DOHH2 (cell line): ENCODE data around the gene TAGLN3.

Experiments used
- H3F3A ChIP-seq: fragments of 200-600 bp; sonication (generic), shearing (Covaris generic); 2 replicates; pipeline ENCODE4 v1.6.0; 2016; ENCODE audit warnings: antibody characterized with exemption, mild to moderate bottlenecking; ENCODE audit not compliant: control insufficient read depth, insufficient read depth
- H3K27ac ChIP-seq: fragments of 200-600 bp; sonication (generic); 2 replicates; pipeline ENCODE4 v1.5.1; 2014; ENCODE audit warnings: low read depth, mild to moderate bottlenecking, low read length, moderate library complexity
- H3K27me3 ChIP-seq: fragments of 200-600 bp; sonication (generic); 2 replicates; pipeline ENCODE4 v1.6.1; 2014; ENCODE audit warnings: mild to moderate bottlenecking, low read length, mixed read lengths; ENCODE audit not compliant: control insufficient read depth
- H3K36me3 ChIP-seq: fragments of 200-600 bp; sonication (generic); 2 replicates; pipeline ENCODE4 v1.6.1; 2014; ENCODE audit warnings: mild to moderate bottlenecking, low read length, moderate library complexity, mixed read lengths; ENCODE audit not compliant: control insufficient read depth
- H3K4me1 ChIP-seq: fragments of 200-600 bp; sonication (generic); 2 replicates; pipeline ENCODE4 v1.6.1; 2014; ENCODE audit warnings: mild to moderate bottlenecking, low read length, mixed read lengths; ENCODE audit not compliant: control insufficient read depth
- H3K4me2 ChIP-seq: fragments of 200-600 bp; sonication (generic); 2 replicates; pipeline ENCODE4 v1.6.0; 2014; ENCODE audit warnings: mild to moderate bottlenecking, low read length, moderate library complexity
- H3K4me3 ChIP-seq: fragments of 200-600 bp; sonication (generic); 2 replicates; pipeline ENCODE4 v1.5.1; 2014; ENCODE audit warnings: mild to moderate bottlenecking, low read length, mixed read lengths
- H3K79me2 ChIP-seq: fragments of 200-600 bp; sonication (generic); 2 replicates; pipeline ENCODE4 v1.6.1; 2014; ENCODE audit warnings: mild to moderate bottlenecking, low read length, mixed read lengths; ENCODE audit not compliant: control insufficient read depth
- H3K9me2 ChIP-seq: fragments of 200-600 bp; sonication (generic); replicated peaks from 2 replicates; pipeline ENCODE4 v1.6.1; 2014; ENCODE audit warnings: mild to moderate bottlenecking, low read length, mixed read lengths; ENCODE audit not compliant: control insufficient read depth
- H3K9me3 ChIP-seq: fragments of 200-600 bp; sonication (generic); 2 replicates; pipeline ENCODE4 v1.6.1; 2014; ENCODE audit warnings: antibody characterized with exemption, low read length, mixed read lengths; ENCODE audit not compliant: control insufficient read depth, insufficient read depth
- H4K20me1 ChIP-seq: fragments of 200-600 bp; sonication (generic); 2 replicates; pipeline ENCODE4 v1.6.0; 2014; ENCODE audit warnings: low read depth, mild to moderate bottlenecking, antibody characterized with exemption, low read length, moderate library complexity; ENCODE audit not compliant: control insufficient read depth, insufficient read depth
- CTCF ChIP-seq: fragments of 200-600 bp; sonication (generic); IDR thresholded peaks from one replicate; pipeline ENCODE4 v1.5.1; 2014; ENCODE audit warnings: antibody characterized with exemption, mild to moderate bottlenecking, low read depth, low read length; ENCODE audit not compliant: poor library complexity, severe bottlenecking
- EZH2phosphoT487 ChIP-seq: fragments of 200-600 bp; sonication (generic); IDR thresholded peaks from 2 replicates; pipeline ENCODE4 v1.6.1; 2017; ENCODE audit warnings: borderline replicate concordance, mild to moderate bottlenecking, antibody characterized with exemption, low read length, moderate library complexity, mixed read lengths

The TAGLN3 gene

DNA sequence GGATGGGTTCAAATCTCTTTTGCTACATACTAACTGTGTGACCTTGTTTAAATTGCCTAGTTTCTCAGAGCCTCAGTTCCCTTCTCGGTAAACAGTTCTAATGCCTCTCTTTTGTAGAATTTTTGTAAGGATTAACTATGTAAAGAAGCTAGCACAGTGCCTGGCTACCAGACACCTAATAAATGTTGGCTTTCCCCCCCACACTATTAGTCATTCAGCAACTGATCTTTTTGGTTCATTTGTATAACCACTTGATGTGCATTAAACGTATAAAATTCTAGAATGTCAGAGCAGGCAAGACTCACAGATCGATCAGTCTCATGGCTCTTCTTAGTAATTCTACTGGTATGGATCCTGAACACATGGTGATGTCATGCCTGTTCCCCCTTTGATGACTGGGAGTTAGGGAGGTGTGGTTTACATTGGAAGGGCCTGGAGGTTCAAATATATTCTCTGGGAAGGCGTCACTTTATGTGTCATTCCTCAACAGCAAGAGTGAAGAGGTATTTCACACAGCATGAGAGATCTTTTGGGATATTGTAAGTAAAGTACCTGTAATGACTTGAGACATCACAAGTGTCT is 6.5 kb downstream of the TAGLN3 start:
- no peaks in the 10 kb centered on the region for H3K9me3 ChIP-seq
- no peaks in the 10 kb centered on the region for H3K9me2 ChIP-seq
- no peaks in the 10 kb centered on the region for H3K36me3 ChIP-seq
- H3K4me2 ChIP-seq: no peak overlapping the region
- H3K27ac ChIP-seq: no peak overlapping the region
- no peak overlapping the region for H3K4me3 ChIP-seq
- TF ChIP-seq EZH2phosphoT487 (no peak), CTCF (no peak)
- H3K79me2 ChIP-seq: no peaks in the 10 kb centered on the region
- no peaks in the 10 kb centered on the region for H4K20me1 ChIP-seq
- H3K4me1 ChIP-seq: no peaks in the 10 kb centered on the region
- no peaks in the 10 kb centered on the region for H3K27me3 ChIP-seq
- no peaks in the 10 kb centered on the region for H3F3A ChIP-seq

- Histone ChIP-seq H3K9me2 (no peaks in the 10 kb centered on the region), H3K36me3 (no peaks in the 10 kb centered on the region)
- TF ChIP-seq CTCF (no peak), EZH2phosphoT487 (no peak)
Measured at GRCh38 chr3:112007633-112008032, 8.9 kb downstream of the TAGLN3 start.

DNA sequence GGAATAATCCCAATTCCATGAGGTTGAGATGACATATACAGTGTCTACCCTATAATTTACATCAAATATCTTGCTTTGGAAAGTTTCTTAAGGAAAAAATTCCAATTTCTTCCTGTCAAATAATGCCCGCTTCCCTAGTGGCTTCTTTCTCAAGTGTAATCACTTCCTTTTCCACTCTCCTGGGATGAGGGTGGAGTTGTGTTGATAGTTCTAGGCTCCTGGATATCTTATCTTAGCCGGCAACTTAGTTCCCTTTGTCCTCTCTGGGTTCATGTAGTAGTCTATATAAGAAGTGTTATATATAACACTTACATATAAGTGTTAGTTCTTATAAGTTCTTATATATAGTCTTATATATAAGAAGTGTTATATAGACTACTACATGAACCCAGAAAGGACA is 10.9 kb downstream of the TAGLN3 start:
- peaks cover 25% of the 10 kb centered on the region for H3K4me1 ChIP-seq
- TF ChIP-seq EZH2phosphoT487 (no peak), CTCF (no peak)
- no peaks in the 10 kb centered on the region for H3K27me3 ChIP-seq
- H3K79me2 ChIP-seq: no peaks in the 10 kb centered on the region
- no peaks in the 10 kb centered on the region for H3K9me2 ChIP-seq
- no peaks in the 10 kb centered on the region for H3F3A ChIP-seq
- no peak overlapping the region for H3K27ac ChIP-seq
- H4K20me1 ChIP-seq: no peaks in the 10 kb centered on the region
- no peaks in the 10 kb centered on the region for H3K9me3 ChIP-seq
- no peak overlapping the region for H3K4me3 ChIP-seq
- H3K4me2 ChIP-seq: no peak overlapping the region
- H3K36me3 ChIP-seq: no peaks in the 10 kb centered on the region

More at GRCh38 chr3:112007633-112008032, 8.9 kb downstream of the TAGLN3 start:
- Histone ChIP-seq H3K4me1 (peaks cover 16% of the 10 kb centered on the region), H3K79me2 (no peaks in the 10 kb centered on the region), H4K20me1 (no peaks in the 10 kb centered on the region), H3K4me2 (no peak overlapping the region), H3K4me3 (no peak overlapping the region), H3F3A (no peaks in the 10 kb centered on the region), H3K9me3 (no peaks in the 10 kb centered on the region), H3K27me3 (no peaks in the 10 kb centered on the region), H3K27ac (no peak overlapping the region)
